ENCODE measurements around the gene BGN.

BGN gene

DNA sequence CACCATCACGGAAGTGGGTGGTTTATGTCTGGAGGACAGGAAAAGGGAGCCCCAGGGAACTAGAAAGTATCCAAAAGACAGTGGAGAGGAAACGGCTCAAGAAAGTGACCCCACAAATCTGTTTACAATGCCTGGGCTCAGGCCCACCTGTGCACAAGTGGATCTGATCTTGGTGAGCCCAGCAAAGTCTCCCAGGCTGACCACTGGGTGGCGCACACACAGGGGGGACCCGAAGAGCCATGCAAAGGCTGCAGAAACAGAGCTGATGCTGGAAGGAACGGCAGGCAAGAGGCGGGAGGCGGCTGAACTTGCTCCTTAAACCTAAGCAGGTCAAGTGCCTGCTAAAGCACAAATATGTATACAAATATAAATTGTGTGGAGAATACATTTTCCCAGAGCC lies 34.0 kb upstream of the BGN start:
- DNase-seq (ENCODE audit: low read depth): peak; percentile 57

DNA sequence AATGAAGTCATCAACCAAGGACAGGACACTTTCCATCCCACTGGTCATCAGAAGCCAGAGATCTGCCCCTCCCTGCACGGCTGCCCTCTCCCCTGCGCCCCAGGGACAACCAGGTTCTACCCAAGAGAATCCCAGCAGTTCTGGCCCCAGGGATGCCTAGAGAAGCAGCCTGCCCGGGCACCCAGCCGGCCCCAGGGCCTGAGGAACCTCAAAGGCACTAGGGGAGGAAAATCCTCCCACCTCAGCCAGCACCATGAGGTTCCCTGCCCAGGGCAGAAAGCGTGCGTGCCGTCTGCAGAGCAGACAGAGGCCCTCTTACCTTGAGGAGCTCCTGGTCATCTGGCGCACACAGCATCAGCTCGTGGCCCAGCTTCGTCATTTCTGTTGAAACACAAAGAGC lies 32.5 kb upstream of the BGN start:
- DNase-seq (ENCODE audit: low read depth): no peak

DNA sequence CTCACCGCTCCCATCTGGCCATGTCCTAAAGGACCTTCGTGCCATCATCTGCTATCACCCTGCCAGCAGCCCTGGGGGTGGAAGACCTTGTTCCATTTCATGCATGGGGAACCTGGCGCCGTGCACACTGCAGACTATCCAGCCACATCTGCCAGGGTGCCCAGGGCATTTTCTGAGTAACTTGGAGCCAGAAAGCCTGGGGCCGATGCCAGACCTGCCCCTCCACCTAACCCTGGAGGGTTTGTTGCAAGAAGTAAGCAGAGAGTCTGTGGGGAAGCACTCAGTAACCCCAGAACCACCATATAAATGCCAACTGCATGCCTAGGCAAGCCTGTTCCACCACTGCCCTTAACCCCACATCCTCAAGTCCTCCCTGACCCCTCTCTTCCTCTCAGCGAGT lies 31.7 kb upstream of the BGN start:
- DNase-seq (ENCODE audit: low read depth): no peak

GRCh38 chrX:153463556-153463955 lies 31.2 kb upstream of the BGN start:
- no peak for DNase-seq (ENCODE audit: low read depth)

GRCh38 chrX:153464116-153464515 lies 30.7 kb upstream of the BGN start:
- no peak for DNase-seq (ENCODE audit: low read depth)

- no peak for DNase-seq (ENCODE audit: low read depth)
These were observed 28.9 kb upstream of the BGN start for GRCh38 chrX:153465691-153466380.

DNA sequence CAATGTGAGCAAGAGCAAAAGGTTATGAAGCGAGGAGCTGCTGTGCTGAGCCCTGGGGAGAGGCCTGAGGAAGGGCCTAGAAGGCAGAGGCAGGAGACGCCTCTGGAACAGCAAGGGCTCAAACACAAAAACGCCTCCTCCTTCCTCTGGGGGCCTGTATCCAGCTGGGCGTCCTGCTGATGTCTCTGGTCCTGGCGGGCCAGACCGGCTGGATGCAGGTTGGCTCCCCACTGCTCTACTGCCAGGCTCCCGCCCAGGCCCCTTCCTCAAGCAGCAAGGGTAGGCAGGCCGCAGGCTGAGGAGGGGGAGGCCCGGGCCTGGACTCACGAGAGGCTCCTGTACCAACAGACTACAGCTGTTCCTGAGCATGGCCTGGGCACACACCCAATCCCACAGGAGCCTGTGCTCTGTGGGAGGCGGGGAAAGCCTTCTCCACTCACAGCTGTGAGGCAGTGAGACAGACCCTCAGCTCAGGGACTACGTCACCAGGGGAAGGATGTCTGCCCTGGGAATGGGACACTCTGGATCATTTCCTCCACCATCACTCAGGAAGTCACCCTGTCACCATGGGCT lies 26.7 kb upstream of the BGN start:
- DNase-seq (ENCODE audit: low read depth): no peak

DNA sequence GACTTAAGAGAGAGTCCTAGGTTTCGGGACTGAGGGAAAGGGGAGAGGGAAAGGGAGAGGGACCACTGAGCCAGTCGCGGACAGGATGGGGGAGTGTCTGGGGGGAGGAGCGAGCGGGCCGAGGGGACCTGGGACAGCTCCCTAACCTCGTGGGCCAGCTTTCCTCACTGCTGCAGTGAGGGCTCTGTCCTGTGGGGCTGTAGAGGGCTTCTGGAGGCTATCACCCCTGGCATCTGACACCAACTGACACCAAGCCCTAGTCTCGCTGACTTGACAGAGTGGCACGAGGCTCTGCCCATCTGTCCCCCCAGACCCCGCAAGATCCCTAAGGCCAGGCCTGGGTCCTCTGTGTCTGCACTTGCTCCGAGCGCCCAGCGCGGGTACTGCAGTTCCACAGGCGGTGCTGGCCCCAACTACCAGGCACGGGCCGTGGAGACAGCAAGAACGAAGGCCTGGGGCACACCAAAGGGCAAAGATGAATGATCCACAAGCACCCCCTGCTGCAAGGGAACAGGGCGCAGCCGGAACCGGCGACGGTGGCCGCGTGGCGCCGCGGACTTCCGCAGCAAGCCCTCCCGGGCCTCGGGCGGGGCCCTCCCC lies 24.9 kb upstream of the BGN start:
- peak; percentile 59 for DNase-seq (ENCODE audit: low read depth)

- peak; percentile 85 for DNase-seq (ENCODE audit: low read depth)
These were observed 24.1 kb upstream of the BGN start, which contains the start of gene HAUS7 for GRCh38 chrX:153470411-153471363. Gene HAUS7 (minus strand): TSS chrX:153470576. CDS start chrX:153470557, 19 bp downstream.

DNA sequence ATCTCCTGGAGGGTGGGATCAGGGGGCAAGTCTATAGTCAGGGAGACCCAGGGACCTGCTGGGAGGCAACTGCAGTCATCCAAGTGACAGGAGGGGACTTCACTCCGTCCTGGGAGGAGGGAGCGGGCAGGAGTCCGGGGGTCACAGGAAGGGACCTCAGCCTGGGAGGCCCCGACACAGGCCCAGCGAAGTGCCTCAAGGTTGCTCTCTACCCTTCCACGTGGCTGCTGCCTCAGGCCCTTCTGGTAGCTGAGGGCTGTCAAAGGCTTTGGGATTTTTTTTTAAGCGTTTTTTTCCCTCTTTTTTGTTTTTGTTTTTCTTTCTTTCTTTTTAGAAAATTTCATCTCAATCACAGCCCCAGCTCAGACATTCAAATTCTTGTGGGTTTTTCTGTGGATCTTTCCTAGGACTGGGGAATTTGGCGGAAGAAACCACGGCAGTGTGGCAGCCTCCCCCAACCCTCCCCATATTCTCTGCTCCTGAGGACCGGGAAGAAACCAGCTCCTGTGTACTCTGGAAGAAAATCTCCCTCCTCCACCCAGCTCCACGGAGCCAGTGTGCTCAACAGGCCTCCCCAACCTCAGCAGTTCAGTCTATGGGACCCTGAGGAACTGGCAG lies 23.0 kb upstream of the BGN start:
- no peak for DNase-seq (ENCODE audit: low read depth)

DNA sequence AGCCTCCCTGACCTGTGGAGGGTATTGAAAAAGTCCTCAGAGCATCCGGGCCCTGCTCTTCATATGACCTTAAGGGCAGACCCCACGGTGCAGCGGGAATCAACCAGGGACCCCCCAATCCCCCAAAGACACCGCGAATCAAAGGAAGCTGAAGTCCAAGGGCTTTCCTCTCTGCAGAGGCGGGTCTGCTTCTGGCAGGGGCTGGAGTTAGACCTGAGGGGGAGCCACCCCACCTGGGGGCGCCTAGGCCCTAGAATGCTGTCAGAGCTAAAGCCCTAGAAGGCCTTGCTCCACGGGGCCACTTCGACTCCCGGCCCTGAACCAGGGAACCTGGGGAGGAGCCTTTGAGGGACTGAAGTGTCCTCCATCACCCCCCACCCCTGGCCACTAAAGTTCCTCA lies 21.7 kb upstream of the BGN start:
- DNase-seq (ENCODE audit: low read depth): no peak

DNA sequence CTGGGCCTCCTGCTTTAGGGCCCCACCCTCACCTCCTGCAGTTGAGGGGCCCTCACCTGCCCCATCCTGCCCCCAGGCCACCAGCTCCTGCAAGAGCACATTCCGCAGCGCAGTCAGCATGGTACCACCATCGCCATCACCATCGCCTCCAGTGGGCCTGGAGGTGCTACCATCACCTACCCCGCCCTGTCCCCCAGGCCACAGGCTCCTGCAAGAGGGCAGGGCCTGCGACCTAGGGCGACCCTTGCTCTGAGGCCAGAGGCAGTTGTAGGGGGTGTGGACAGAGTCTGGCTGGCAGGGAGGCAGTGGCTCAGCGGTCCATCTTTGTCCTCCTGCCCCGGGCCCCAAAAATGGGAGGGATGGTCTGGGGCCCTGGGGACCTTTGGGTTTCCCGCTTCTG lies 20.5 kb upstream of the BGN start:
- DNase-seq (ENCODE audit: low read depth): no peak

DNA sequence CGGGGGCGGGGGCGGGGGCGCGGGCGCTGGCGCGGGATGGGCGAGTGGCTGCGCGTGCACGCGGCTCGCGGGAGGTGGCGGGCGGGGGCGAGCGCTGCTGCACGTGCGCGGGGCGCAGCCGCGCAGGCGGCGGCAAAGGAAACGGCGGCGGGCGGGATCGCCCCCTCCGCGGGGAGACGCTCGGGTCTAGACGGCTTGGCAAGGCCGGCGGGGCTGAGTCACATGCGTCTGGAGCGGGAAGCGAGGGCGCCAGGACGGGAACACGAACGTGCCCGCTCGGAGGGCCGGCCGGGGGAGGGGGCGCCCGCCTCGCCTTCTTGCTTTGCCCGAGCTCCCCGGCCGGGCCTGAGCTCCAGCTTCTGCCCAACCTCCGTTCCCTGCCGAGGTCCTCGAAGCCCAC lies 20.1 kb upstream of the BGN start:
- DNase-seq (ENCODE audit: low read depth): peak; percentile 66

DNA sequence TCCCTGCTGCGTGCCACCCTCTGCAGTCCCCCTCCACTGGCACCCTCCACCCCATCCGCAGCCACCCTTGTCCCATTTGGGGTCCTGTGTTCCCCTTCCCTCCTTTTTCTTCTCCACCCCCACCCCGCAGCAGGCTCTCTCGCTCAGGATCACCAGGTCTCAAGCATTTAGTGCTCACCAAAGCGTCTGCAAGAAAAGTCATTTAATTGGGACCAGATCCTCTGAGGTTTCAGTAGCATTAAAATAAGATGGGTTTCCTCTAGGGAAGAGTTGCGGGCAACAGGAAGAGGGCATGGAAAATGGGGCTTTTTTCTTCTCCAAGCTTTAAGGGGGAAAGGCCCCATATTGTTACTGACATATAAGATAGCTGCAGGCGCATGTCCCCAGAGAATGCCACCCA lies 19.5 kb upstream of the BGN start:
- DNase-seq (ENCODE audit: low read depth): no peak

- no peak for DNase-seq (ENCODE audit: low read depth)
These were observed 19.0 kb upstream of the BGN start for GRCh38 chrX:153475751-153476281.

GRCh38 chrX:153476666-153477363 lies 18.0 kb upstream of the BGN start:
- DNase-seq (ENCODE audit: low read depth): peak; percentile 51

- no peak for DNase-seq (ENCODE audit: low read depth)
These were observed 17.4 kb upstream of the BGN start for GRCh38 chrX:153477364-153477857.

DNA sequence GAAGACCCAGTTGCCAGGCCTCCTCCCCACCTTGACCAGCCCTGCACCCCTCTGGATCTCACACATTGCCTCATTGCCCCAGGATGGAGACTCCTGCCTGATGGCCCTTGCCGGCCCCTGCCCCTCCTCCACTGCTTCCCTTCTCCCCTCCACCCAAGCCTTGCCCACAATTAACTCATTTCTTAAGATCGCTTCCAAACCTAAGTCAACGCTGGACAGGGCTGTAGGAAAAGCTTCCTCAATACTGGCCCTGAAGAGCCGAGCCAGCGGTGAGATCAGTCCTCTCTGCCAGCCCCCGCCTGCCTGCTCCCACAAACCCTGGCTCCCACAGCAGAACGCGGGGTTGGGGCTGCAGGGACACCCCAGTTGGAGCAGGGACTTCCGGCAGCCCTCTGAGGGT lies 16.9 kb upstream of the BGN start:
- no peak for DNase-seq (ENCODE audit: low read depth)

GRCh38 chrX:153478746-153479145 lies 16.0 kb upstream of the BGN start:
- no peak for DNase-seq (ENCODE audit: low read depth)

GRCh38 chrX:153481043-153481442 lies 13.7 kb upstream of the BGN start:
- no peak for DNase-seq (ENCODE audit: low read depth)
